Activated CD4-positive, alpha-beta T cell treated with anti-CD3 and anti-CD28 coated beads for 48 hours (primary cell): ENCODE measurements around the gene TPH2.

Source experiments
- DNase-seq: peaks from one replicate; pipeline ENCODE4 v3.0.0-alpha.2; 2020

Gene TPH2

DNA sequence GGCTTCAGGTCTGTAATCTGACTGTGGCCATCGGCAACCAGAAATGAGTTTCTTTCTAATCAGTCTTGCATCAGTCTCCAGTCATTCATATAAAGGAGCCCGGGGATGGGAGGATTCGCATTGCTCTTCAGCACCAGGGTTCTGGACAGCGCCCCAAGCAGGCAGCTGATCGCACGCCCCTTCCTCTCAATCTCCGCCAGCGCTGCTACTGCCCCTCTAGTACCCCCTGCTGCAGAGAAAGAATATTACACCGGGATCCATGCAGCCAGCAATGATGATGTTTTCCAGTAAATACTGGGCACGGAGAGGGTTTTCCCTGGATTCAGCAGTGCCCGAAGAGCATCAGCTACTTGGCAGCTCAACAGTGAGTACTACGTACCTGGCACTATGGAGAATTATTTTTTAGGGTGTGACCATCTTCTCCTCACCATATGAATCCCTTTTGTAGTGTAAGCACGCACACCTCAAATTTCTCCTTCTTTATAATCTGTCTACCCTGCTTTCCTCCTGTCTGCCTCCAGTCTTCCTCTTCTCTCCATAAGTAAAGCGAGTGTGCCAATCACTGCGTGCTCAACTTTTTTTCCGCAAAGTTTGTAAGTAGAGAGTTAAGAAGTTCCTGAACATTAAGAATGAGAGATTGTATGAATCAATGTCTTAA is at the start of gene TPH2:
TSS of gene TPH2 (plus strand) at position 118 of the 658 bp plus-strand sequence. CDS start at position 260, 142 bp downstream.
- DNase-seq: peak; percentile 78

DNA sequence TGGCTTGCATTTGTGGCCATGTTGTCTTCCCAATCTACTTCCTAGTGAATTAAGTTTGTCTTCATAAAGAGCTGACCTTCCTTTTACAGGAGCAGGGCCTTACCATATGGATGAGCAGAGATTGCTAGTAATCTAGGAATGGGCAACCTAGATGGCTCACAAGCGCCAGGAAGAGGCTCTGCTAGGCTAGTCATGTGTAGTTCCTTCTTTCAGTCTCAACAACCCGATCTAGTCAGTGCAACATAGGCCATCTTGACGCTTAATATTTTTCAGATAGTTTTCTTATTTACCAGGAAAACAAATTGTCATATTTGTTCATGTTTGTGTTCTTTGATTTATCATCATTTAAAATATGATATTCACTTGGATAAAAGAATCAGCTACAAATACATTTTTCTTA is 48.2 kb upstream of the TPH2 start:
- DNase-seq: no peak

DNA sequence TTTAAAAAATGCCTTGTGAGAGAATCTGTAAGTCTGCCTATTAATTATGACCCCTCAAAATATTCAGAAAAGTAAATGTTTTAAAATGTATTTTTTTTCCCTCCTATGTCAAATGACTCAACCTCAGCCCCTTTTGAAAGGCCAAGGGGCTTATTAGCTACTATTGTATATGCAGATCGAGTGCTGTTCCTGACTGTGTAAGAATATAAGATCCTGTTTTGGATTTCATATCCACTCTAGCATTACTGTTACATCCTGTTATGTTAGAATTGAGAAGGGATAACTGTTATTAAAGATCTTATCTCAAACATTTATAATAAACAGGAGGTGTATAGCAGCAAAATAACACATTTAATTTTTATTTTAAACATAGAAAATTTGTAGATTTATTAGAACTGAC is 46.6 kb upstream of the TPH2 start:
- DNase-seq: no peak

DNA sequence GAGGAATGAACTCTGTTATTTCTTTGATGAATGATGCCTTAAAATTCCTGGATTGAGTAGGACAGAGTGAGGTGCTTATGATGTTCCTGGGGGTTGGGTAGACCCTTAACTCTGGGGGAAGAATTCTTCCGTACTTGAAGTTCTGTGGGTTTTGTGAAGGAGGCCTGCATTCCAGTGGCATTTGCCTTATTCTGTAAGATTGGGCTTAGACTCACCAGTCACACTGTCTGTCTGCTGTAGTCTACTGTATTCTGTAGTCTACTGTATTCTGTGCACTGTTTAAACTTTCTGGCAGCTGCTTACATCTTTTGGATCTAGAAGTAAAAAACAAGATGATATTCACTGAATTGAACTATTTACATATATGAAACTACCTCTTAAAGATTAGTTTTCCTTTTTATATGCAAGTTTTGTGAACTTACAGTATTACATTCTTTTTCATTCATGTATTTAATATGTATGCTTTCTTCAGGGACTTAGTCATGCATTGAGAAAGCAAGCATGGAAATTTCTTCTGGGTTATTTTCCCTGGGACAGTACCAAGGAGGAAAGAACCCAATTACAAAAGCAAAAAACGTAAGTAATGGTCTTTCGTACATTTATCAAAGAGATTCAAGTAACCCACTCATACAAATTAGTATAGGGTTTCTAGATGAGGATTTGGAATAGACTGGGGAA is 42.3 kb upstream of the TPH2 start:
- no peak for DNase-seq

DNA sequence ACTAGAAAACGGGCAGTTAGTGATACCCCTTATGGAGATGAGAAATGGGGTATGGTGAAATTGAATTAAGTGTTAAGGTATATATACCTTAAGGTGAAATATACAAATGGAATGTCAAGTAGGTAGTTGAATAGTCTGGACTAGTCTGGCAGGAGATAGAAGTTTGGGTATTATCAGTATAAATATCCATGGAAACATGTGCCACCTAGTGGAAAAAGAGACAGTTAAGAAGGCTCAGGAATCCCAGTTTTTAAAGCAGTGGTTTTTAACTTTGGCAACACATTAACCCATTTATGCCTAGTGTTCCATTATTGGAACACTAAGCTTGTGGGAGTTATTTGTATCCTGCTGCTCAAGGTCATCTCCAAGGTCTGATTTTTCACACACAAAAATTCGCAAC is 38.6 kb upstream of the TPH2 start:
- no peak for DNase-seq

DNA sequence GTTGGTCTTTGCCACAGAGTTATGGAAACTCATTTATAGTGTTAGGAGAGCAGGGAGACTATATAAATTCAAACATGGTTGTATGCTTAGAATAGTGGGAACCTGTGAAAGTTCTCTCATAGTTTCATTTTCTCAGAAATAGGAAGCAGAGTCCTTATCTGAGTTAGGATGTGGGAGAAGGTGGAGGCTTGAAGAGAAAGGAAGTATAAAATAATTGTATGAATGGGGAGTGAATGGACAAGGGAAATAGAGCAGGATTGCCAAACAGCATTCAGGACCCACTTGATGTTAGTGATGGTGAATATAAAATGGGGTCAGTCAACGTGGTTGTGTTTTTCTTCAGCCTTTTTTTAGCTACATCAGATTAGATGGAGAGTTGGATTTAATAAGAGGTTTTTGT is 34.0 kb upstream of the TPH2 start:
- DNase-seq: no peak

DNA sequence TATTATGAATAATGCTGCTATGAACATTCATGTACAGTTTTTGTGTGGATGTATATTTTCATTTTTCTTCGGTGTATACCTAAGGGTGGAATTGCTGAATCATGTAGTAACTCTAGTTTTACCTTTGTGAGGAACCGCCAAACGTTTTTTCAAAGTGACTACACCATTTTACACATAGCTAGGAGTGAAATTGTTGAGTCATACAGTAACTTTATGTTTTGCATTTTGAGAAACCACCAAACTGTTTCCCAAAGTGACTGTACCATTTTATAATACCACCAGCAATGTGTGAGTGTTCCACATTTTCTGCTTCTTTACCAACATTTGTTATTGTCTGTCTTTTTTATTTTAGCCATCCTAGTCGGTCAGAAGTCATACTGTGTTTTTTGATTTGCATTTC is 3.1 kb upstream of the TPH2 start:
- DNase-seq: no peak

DNA sequence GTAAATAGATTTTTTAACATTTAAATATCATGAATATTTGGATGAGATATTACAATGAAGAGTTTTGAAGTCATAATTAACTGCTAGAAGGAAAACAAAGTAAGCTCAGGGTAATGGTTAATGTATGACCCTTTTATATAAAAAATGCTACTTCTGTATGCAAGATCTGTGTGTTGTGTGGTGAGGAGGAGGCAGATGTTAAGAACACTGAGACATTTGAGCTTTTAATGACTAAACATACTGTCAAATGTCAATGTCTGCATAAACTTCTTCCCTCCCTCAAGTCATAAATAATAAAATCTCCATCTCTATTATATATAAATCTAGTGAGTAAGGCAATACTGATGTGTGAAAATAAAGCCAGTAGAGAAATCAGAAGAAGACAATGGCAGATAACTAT is 1.4 kb downstream of the TPH2 start:
- no peak for DNase-seq

DNA sequence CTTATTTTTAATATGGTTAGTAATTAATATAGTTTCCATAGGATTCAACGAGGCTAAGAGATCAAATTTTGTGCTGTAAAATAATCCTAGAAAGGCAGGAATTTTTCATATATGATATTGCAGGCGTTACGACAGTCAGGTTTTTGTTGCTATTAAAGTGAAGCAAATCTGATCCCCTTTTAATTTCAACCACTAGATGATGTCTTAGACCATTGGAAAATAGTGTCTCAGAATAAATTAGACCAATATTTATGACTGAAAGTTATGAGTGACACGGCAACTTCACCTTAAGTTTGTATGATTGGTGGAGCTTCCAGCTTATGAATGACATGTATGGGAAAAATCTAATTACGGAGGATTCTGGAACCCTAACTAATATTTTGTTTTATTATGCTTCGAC is 2.5 kb downstream of the TPH2 start:
- no peak for DNase-seq

DNA sequence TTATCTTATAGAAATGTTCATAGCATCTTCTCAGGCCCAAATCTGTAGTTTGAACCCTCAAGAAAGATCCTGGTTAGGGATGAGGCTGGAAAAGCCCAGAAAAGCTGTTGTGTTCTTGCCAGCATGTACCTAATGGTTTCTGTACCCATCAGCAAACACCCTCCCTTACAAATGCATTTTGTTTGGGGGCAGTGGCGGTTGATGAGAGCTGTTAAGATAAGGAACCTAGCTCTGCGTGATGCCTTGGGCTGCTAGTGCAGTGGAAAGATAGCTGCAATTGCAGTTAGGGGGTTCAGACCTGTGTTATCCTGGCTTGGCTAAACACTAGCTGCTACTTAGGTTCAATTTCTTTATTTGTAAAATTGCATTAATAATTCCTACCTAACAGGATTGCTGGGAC is 3.6 kb downstream of the TPH2 start:
- no peak for DNase-seq

DNA sequence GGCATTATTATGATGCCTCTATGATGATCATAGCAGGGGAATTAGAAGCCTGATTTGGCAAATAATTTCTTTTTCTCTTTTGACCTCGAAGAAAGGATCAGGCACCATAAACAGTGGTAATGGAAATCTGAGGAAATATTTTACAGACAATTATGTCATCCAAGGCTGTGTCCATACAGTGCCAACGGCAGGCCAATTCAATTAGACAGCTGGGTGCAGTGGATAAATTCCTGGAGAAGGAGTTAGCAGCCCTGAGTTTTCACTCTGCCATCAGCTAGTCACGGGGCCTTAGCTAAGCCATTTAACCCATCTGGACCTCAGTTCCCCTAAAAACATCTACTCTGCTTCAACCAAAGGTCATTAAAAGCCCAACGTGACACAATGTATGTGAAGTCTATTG is 4.1 kb downstream of the TPH2 start:
- no peak for DNase-seq

DNA sequence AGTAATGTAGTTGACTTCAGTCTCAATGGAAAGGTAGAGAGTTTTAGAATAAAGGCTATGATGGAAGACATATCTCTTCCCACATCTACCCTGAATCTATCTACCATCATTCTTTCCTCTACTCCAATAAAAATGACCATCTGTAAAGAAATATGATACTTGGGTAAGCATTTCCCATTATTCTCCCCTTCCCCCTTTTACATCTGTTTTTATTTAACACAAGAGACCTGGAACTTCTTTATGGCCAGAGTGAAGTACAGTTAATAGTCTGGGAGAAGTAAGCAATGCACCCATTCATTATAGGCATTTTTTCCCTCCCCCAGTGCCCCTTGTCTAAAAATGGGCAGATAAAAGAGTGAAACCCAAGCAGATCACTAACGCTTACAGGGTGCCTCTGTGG is 6.5 kb downstream of the TPH2 start:
- no peak for DNase-seq

DNA sequence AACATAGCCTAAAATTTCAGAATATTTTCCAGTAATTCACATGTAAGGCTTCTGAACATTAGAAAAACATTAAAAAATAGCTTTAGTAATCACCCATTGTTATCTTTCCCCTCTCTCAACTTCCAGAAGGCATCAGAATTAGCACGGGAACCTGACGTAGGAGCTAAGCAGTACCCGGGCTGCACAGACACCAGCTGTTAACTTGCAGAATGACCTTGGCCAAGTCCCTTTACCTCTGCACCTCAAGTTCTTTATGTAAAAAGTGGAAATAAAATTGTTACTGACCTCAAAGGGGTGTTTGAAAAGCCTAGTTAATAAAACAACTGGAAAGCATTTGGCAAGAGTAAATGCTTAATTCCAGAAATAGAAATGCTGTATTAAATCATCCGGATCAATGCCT is 7.2 kb downstream of the TPH2 start:
- no peak for DNase-seq

DNA sequence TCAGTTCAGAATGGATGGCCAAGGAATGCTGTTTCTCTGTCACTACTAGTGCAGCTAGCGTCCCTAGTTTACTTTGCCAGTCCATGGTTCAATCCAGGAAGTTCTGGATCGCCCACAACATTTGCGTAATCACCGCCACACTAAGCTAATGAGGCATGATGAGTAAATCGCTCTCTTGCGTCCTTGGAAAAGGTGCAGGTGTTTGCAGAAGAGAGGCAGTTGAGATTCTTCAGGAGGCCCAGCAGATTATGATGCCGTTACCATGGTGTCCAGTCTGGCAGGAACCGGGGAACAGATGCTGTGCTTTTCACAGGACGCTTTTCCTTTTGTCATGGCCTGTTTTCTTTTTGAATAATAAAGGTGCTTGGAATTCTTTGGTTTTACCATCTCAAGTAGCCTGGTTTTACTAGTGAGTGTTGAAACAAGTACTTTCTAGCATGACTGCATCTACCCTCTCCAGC is 9.0 kb downstream of the TPH2 start:
- no peak for DNase-seq

DNA sequence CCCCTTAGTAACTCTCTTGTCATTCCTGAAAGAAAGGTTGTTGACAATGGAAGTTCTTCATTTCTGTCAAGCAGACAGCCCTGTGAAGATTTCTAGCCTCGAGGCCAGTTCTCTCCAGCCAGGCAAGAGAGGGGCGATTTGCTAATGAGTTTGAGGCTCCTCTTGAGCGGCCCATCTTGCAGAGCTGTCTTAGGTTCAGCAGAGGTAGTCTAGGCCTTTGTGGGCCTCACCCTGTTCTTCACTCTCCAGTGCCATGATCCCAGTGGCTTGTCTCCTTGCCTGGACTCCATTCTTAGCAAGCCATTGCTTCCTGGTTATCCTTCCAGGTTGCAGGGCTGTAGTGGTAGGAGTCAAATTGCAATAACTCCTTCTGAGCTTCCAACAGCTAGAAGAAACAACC is 9.7 kb downstream of the TPH2 start:
- DNase-seq: no peak

DNA sequence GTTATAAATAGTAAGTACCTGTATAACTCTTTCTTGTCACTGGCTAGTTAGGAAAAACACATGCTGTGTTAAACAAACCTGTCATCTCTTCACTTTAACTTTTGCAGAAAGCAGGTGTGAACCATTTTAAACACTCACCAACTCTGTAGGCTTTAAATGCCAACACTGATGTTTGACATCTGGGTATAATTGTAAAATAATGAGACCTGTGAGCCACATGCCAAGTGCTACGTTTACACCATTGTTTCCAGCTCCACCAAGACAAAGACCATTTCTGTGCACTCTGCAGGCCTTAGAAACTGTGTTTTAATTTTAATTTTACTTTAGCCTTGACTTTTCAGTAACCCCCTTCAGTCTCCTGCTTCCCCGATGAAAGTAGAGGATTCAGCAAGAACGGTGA is 11.0 kb downstream of the TPH2 start:
- DNase-seq: no peak

DNA sequence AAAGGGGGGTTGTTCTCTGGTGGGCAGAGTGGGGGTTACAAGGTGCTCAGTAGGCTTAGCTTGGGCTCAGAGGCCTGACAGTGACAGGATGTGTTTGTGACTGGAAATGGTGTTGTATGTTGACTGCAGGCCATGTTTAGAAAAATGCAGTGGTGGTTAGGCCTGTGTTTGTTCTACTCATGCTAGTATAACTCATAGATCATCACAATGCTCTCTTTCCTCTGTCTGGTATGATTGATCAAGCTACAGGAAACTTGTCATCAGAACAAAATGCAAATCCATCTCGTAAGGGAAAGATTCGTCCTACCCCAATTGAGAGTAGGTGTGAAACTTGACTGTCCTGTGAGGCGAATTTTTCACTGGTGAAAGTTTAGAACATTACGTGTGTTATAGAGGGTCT is 11.8 kb downstream of the TPH2 start:
- DNase-seq: no peak

DNA sequence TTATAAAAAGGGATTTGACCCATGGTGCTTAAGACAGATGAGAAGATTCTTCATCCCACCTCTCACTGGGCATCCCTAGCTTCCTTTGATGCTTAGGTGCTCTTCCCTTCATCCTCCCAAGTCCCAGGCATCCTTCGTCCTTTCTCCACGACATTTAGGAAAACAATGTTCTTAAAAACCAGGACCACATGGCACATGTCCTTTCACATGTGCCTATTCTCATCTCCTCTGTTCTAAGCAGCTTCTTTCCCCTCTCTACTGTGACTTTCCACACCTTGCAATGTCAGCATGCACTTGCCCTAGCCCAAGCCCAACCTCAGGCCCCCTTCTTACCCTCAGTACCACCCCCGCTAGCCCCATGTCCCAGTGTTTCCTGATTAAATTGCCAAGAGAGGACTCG is 12.2 kb downstream of the TPH2 start:
- no peak for DNase-seq

DNA sequence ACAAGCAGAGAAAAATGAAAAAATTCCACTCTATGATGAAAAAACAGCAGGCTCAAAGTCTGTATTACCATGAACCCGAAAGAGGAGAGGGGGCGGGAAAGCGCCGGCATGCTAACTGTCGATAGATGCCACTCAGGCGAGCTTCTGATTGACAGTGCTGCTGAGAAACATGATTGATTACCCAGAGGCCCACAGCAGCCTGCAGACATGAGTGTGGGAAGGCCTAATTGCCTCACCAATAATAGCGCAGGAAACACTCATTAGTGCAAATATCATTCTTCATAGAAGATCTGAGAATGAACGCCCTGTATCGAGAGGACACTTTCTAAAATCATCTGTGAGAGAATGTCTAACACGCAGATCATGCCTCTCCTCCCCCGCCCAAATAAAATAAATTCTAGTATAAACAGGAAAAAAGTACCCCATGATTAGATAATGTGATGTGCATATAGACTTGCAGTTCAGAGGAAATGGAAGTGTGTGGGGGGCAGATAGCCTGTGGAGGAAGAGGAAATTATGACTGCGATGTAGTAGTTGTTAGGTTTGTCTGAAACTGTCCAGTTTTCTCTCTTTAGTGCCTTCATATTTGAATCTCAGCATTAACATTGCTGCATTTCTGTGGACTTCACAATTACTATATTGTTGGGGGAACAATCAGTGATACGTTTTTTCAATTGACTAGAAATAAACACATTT is 15.6 kb downstream of the TPH2 start:
- DNase-seq: no peak

DNA sequence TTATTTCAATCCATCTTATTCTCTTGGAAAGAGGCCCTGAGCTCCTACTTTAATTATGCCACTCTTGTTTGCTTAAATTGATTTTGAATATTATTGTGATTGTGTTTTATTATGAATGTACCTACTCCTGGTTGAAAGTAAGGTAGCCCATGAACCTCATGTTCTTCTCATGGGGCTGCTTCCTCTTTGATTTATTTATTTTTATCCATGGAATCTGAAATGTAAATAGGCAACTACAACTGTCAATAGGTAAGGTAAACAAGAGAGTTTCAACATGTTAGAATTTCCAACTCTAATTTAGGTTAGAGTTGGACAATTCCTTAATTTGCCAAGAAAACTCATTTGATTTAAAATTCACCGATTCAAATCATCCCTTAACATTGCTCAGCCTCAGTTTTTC is 16.2 kb downstream of the TPH2 start:
- no peak for DNase-seq

DNA sequence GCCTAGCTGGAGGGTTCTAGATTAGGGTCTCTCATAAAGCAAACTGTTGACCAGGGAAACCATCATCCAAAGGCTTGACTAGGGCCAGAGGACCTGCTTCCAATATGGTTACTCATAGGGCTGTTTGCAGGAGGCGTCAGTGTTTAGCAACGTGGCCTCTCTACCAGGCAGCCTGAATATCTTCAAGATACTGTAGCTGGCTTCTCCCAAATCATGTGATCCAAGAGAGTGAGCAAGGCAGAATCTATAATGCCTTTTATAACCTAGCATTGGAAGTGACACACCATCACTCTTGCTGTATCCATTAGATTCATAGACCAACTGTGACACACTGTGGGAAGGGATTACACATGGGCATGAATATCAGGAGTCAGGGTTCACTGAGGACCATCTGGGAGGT is 17.3 kb downstream of the TPH2 start:
- no peak for DNase-seq

DNA sequence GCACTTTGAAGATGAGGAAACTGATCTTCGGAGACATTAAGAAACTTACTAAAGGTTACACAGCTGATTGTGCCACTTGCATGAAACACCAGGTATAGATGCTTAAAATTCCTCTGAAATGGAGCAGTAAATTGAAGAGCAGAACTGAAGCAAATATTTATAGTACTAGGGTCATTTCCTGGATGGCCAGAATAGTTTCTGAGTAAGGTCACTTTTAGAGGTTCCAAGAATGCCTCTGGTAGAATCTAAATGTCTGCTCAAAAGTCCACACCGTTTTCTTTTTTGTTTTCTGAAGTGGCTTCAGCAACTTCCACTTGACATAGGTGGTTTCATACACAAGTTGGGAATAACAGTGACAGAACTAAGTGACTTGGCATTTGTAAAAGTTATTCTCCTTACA is 19.4 kb downstream of the TPH2 start:
- no peak for DNase-seq

DNA sequence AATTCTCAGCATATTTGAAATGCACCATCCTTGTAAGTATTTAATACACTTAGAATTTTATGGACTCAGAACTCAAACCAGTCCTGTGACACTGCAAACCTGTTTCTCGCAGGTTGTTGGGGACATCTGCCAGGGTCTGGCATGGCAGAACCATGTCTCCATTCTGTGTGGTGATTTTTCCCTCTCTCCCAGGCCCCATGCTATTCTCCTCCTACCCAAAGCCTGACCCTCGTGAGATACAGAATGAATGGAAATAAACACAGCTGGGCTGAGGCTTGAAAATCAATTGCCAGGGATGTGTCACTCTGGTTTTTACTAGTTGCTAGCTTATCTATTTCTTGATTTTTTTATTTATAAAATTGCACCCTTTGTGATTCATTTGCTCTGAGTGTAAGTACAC is 19.8 kb downstream of the TPH2 start:
- no peak for DNase-seq

DNA sequence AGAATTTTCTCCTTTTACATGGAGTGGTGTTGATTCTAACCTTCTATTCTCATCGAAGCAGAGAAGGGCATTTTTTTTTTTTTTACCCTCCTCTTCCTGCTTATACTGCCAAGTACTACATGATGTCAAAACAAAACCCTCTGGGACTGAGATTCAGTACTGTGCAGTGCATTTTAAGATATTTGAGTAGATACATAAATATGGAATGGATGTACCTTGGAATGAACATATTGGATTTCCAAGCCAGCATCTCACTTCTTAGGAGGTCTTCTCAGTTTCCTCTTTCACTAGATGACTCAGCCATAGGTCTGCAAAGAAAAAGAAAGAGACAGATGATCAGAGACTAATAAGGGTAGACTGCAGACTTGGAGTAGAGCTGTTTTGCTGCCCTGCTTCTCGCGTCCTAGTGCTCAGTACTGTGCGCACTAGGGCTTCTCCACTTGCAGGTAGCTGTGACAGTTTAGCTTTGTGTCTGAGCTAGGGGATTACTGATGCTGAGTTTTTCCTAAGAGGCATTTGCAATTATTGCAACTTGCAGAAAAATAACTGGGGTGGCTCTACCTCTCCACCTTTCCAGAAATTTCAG is 20.4 kb downstream of the TPH2 start:
- DNase-seq: no peak
